ENCODE results near the gene ZCCHC2.

The ZCCHC2 gene

GRCh38 chr18:62539284-62540165 lies 16.7 kb downstream of the ZCCHC2 start:
- DNase-seq = no peak

GRCh38 chr18:62543021-62543420 lies 20.2 kb downstream of the ZCCHC2 start:
- no peak for DNase-seq

- no peak for DNase-seq
These were observed 22.3 kb downstream of the ZCCHC2 start for GRCh38 chr18:62545098-62545497.

GRCh38 chr18:62549755-62550154 lies 26.9 kb downstream of the ZCCHC2 start:
- DNase-seq = no peak

- no peak for DNase-seq
These were observed 27.9 kb downstream of the ZCCHC2 start for GRCh38 chr18:62550746-62551145.

- DNase-seq = no peak
These were observed 29.2 kb downstream of the ZCCHC2 start for GRCh38 chr18:62551972-62552513.

GRCh38 chr18:62554061-62554815 lies 31.4 kb downstream of the ZCCHC2 start:
- no peak for DNase-seq

GRCh38 chr18:62555135-62555534 lies 32.3 kb downstream of the ZCCHC2 start:
- DNase-seq = peak; percentile 60

- DNase-seq = no peak
These were observed 33.6 kb downstream of the ZCCHC2 start for GRCh38 chr18:62556397-62556796.

GRCh38 chr18:62558015-62558663 lies 35.3 kb downstream of the ZCCHC2 start:
- DNase-seq = no peak

- no peak for DNase-seq
These were observed 41.2 kb downstream of the ZCCHC2 start for GRCh38 chr18:62564044-62564443.

- DNase-seq = peak; percentile 23
These were observed 43.4 kb downstream of the ZCCHC2 start for GRCh38 chr18:62566199-62566598.

GRCh38 chr18:62566818-62567217 lies 44.0 kb downstream of the ZCCHC2 start:
- no peak for DNase-seq

GRCh38 chr18:62569081-62569655 lies 46.3 kb downstream of the ZCCHC2 start:
- DNase-seq = no peak

- DNase-seq = no peak
These were observed 48.2 kb downstream of the ZCCHC2 start for GRCh38 chr18:62571037-62571436.

- no peak for DNase-seq
These were observed 48.8 kb downstream of the ZCCHC2 start for GRCh38 chr18:62571648-62572047.

- DNase-seq = no peak
These were observed 49.6 kb downstream of the ZCCHC2 start for GRCh38 chr18:62572456-62572855.

GRCh38 chr18:62574776-62575175 lies 52.0 kb downstream of the ZCCHC2 start:
- no peak for DNase-seq

GRCh38 chr18:62576271-62576670 lies 53.4 kb downstream of the ZCCHC2 start:
- DNase-seq = no peak

GRCh38 chr18:62576845-62577512 lies 54.2 kb downstream of the ZCCHC2 start:
- no peak for DNase-seq

GRCh38 chr18:62577765-62578164 lies 54.9 kb downstream of the ZCCHC2 start:
- DNase-seq = no peak

- no peak for DNase-seq
These were observed 56.2 kb downstream of the ZCCHC2 start for GRCh38 chr18:62578980-62579511.
